Stimulated activated CD4-positive, alpha-beta T cell treated with anti-CD3 and anti-CD28 coated beads, Interleukin-2, amount 100 ng/mL, for 24 hours (primary cell): ENCODE measurements around the gene MYRIP.

Source experiments
- DNase-seq, 2 donors: peaks; one replicate each; pipeline ENCODE4 v3.0.0-alpha.2; 2020

The MYRIP gene

GRCh38 chr3:40086890-40087883 is 277.8 kb downstream of the MYRIP start:
- no peak for DNase-seq

GRCh38 chr3:40088527-40089170 is 279.2 kb downstream of the MYRIP start:
- DNase-seq, result no peak

- DNase-seq, result no peak
Observed at GRCh38 chr3:40096661-40097111, 287.3 kb downstream of the MYRIP start.

- DNase-seq, result no peak
Observed at GRCh38 chr3:40097131-40098117, 288.0 kb downstream of the MYRIP start.

GRCh38 chr3:40098261-40098759 is 288.9 kb downstream of the MYRIP start:
- DNase-seq, result no peak

- DNase-seq, result no peak
Observed at GRCh38 chr3:40099871-40100270, 290.5 kb downstream of the MYRIP start.

- no peak for DNase-seq
Observed at GRCh38 chr3:40102182-40102581, 292.8 kb downstream of the MYRIP start.

GRCh38 chr3:40103829-40104228 is 294.4 kb downstream of the MYRIP start:
- no peak for DNase-seq

GRCh38 chr3:40104441-40104840 is 295.0 kb downstream of the MYRIP start:
- DNase-seq, result no peak

GRCh38 chr3:40108643-40109042 is 299.2 kb downstream of the MYRIP start:
- DNase-seq, result no peak

- no peak for DNase-seq
Observed at GRCh38 chr3:40109641-40110490, 300.5 kb downstream of the MYRIP start.

GRCh38 chr3:40116478-40117177 is 307.2 kb downstream of the MYRIP start:
- DNase-seq, result no peak

GRCh38 chr3:40118091-40118490 is 308.7 kb downstream of the MYRIP start:
- no peak for DNase-seq

- DNase-seq, result no peak
Observed at GRCh38 chr3:40120067-40120692, 310.8 kb downstream of the MYRIP start.

GRCh38 chr3:40120806-40121205 is 311.4 kb downstream of the MYRIP start:
- DNase-seq, result no peak

GRCh38 chr3:40124918-40125317 is 315.5 kb downstream of the MYRIP start:
- no peak for DNase-seq

GRCh38 chr3:40128166-40128565 is 318.8 kb downstream of the MYRIP start:
- DNase-seq, result no peak

GRCh38 chr3:40129510-40129909 is 320.1 kb downstream of the MYRIP start:
- DNase-seq, result no peak

- no peak for DNase-seq
Observed at GRCh38 chr3:40129981-40130380, 320.6 kb downstream of the MYRIP start.

- DNase-seq, result no peak
Observed at GRCh38 chr3:40130721-40131120, 321.3 kb downstream of the MYRIP start.
